Esophagus muscularis mucosa (tissue), 4 donors: ENCODE results near the gene BAIAP2. TPM values are rescaled to one million over a fixed set of nuclear protein-coding genes. Genes with fewer than 3 reads are reported as not detected.
A peak's percentile ranks its signal among the peaks of the same experiment; 100 is the strongest.

ENCODE experiments used
- DNase-seq: peaks from one replicate; pipeline ENCODE4 v3.0.0-alpha.2; 2017; ENCODE audit errors: extremely low spot score
- H3K27ac ChIP-seq, 4 donors: fragments of 200-600 bp; sonication (generic); replicated peaks in 1 of 4; 1 replicate in 3 of 4; 2 replicates in 1 of 4; pipeline ENCODE4 v1.5.1; 2016 to 2019; ENCODE audit warnings: mild to moderate bottlenecking in 1 of 4
- H3K27me3 ChIP-seq, 4 donors: fragments of 200-600 bp; sonication (generic); one replicate each; pipeline versions ENCODE4 v1.5.1 to v1.6.0; 2016 to 2019
- H3K36me3 ChIP-seq, 4 donors: fragments of 200-600 bp; sonication (generic); one replicate each; pipeline ENCODE4 v1.5.1; 2016 to 2019
- H3K4me1 ChIP-seq, 4 donors: fragments of 200-600 bp; sonication (generic); one replicate each; pipeline ENCODE4 v1.5.1; 2016 to 2019
- H3K4me3 ChIP-seq, 4 donors: fragments of 200-600 bp; sonication (generic); 1 replicate in 2 of 4; 2 replicates in 2 of 4; pipeline ENCODE4 v1.5.1; 2016 to 2019; ENCODE audit warnings: mild to moderate bottlenecking in 4 of 4, moderate library complexity in 1 of 4
- H3K9me3 ChIP-seq, 4 donors: fragments of 200-600 bp; sonication (generic); 1 replicate in 3 of 4; 2 replicates in 1 of 4; pipeline ENCODE4 v1.5.1; 2016 to 2019
- CTCF ChIP-seq, 3 experiments: fragments of 200-600 bp in 2 of 3; fragments of 450-650 bp in 1 of 3; sonication (generic) in 2 of 3; IDR thresholded peaks; one replicate each; pipeline ENCODE4 v1.5.1; 2017 to 2019; ENCODE audit warnings: antibody characterized with exemption in 3 of 3, mild to moderate bottlenecking in 2 of 3, moderate library complexity in 1 of 3
- EP300 ChIP-seq: sonication (generic); formaldehyde crosslinking; IDR thresholded peaks from one replicate; pipeline ENCODE4 v1.6.1; 2017; ENCODE audit warnings: antibody characterized with exemption
- POLR2A ChIP-seq: fragments of 450-650 bp; IDR thresholded peaks from one replicate; pipeline ENCODE4 v1.6.1; 2017; ENCODE audit warnings: antibody characterized with exemption, moderate library complexity, mild to moderate bottlenecking, low read depth
- POLR2AphosphoS5 ChIP-seq, 2 donors: sonication (generic); formaldehyde crosslinking; IDR thresholded peaks; one replicate each; pipeline ENCODE4 v1.6.1; 2017; ENCODE audit warnings: antibody characterized with exemption in 2 of 2
- WGBS: methylation state at CpG from one replicate; pipeline ENCODE4 v1.1.5; 2018; 5-methylcytosine and 5-hydroxymethylcytosine counted together
- intact Hi-C: fragments of 100-400 bp; cut with DNase I; formaldehyde crosslinking; loops from one replicate; pipeline ENCODE4 v1.15.1; 2023
- total RNA-seq, 4 donors: library from RNA; depleted of rRNA; stranded (reverse); fragments of >200 nt; gene quantifications; one replicate each; pipeline versions ENCODE4 v1.1.0 to v1.2.1, GENCODE V29; 2016

The BAIAP2 gene
- total RNA-seq, 4 donors from 2014 or later = 31.1 to 54.5 (median 36.7) TPM

- WGBS = 93% methylated on average over 28 of the region's 28 CpGs
- no peak for DNase-seq
- intact Hi-C loops = no loop called here
- H3K4me1 ChIP-seq = peaks cover 45 to 65% (median 55%) of the 10 kb centered on the region in 4 donors
- H3K4me3 ChIP-seq = no peak overlapping the region
- TF ChIP-seq POLR2A (no peak), POLR2AphosphoS5 (IDR thresholded peaks at IDR 0.05) (no peak), CTCF (IDR thresholded peaks at IDR 0.05) (no peak), EP300 (no peak)
- H3K36me3 ChIP-seq = peaks cover 10 to 41% (median 24%) of the 10 kb centered on the region in 4 donors
- no peak overlapping the region for H3K27ac ChIP-seq
- no peaks in the 10 kb centered on the region for H3K9me3 ChIP-seq
- no peaks in the 10 kb centered on the region for H3K27me3 ChIP-seq
These were observed 26.2 kb downstream of the BAIAP2 start for GRCh38 chr17:81061027-81061735.

GRCh38 chr17:81062014-81062780, 27.2 kb downstream of the BAIAP2 start:
- DNase-seq = no peak
- TF ChIP-seq POLR2A (no peak), POLR2AphosphoS5 (IDR thresholded peaks at IDR 0.05) (no peak), CTCF (IDR thresholded peaks at IDR 0.05) (no peak), EP300 (no peak)
- Histone ChIP-seq H3K27me3 (no peaks in the 10 kb centered on the region), H3K4me1 (peaks cover 36 to 59% (median 48%) of the 10 kb centered on the region in 4 donors), H3K4me3 (no peak overlapping the region), H3K9me3 (no peaks in the 10 kb centered on the region), H3K27ac (no peak overlapping the region), H3K36me3 (peaks cover 10 to 47% (median 28%) of the 10 kb centered on the region in 4 donors)
- WGBS = 91% methylated on average over 19 of the region's 19 CpGs
- intact Hi-C loops = no loop called here

DNA sequence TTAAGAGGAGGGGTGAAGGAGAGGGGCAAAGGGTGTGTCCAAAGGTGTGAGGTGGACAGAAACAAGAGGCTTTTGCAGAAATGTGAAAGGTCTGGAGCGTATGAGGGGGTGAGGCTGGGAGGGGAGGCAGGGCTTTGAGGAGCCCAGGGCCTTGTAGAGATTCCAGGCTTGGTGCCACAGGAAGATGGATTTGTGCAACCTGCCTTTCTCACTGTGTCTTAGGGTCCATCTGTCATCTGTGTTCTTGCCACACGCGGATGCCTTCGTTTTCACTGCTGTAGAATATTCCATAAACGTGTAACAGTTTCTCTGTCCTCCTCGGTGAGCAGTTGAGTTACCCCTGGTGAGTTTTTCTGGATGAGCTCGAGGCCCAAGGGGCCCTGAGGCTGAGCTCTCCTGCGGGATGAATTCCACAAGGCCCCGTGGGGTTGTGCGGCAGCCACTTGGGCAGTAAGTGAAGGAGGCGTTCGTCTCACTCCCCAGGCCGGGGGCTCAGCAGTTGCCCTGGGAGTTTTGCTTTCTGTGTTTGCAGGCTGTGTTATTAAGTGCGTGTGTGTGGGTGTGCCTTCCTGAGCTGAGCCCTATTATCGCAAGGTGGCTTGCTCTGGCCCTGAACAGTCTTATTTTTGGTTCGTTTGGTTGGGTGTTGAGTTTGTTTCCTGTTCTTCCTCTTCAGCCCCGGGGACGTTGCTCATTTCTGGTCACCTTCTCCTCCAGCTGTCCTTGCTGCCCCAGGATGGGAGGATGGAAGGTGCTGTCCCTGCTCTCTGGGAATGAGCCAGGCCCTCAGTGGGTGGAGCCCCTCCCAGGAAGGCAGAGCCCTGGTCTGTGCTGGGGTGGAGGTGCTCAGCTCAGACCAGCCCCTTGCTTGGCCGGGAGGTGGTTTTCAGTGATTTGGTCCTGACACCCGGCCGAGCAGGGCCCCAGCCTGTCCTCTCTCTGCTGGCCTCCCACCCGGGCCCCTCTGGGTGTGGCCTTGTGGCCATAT, 28.4 kb downstream of the BAIAP2 start:
- H3K27ac ChIP-seq = peak overlapping the region in 2 of 4 donors; percentile 40 to 52
- no peak overlapping the region for H3K4me3 ChIP-seq
- H3K36me3 ChIP-seq = peaks cover 6 to 47% (median 26%) of the 10 kb centered on the region in 4 donors
- peaks cover 26 to 55% (median 42%) of the 10 kb centered on the region in 4 donors for H3K4me1 ChIP-seq
- no peak for DNase-seq
- no peak for TF ChIP-seq EP300
- no peak for TF ChIP-seq POLR2A
- TF ChIP-seq CTCF (IDR thresholded peaks at IDR 0.05) = no peak
- no peak for TF ChIP-seq POLR2AphosphoS5 (IDR thresholded peaks at IDR 0.05)
- no peaks in the 10 kb centered on the region for H3K27me3 ChIP-seq
- H3K9me3 ChIP-seq = no peaks in the 10 kb centered on the region
- WGBS = 86% methylated on average over 18 of the region's 22 CpGs
- intact Hi-C loops = no loop called here

GRCh38 chr17:81064678-81065475, 29.9 kb downstream of the BAIAP2 start:
- Histone ChIP-seq H3K9me3 (no peaks in the 10 kb centered on the region), H3K4me3 (no peak overlapping the region), H3K27ac (peak overlapping the region in 3 of 4 donors; percentile 40 to 52 (median 46)), H3K4me1 (peaks cover 26 to 53% (median 41%) of the 10 kb centered on the region in 4 donors), H3K36me3 (peaks cover 0 to 32% (median 14%) of the 10 kb centered on the region in 4 donors), H3K27me3 (no peaks in the 10 kb centered on the region)
- WGBS = 67% methylated on average over 7 of the region's 19 CpGs
- DNase-seq = no peak
- TF ChIP-seq POLR2A (no peak), EP300 (no peak), CTCF (IDR thresholded peaks at IDR 0.05) (no peak), POLR2AphosphoS5 (IDR thresholded peaks at IDR 0.05) (no peak)
- intact Hi-C loops = no loop called here
